HepG2 (cell line): ENCODE data around the gene EMC10. TPM values are rescaled to one million over a fixed set of nuclear protein-coding genes. Genes with fewer than 3 reads are reported as not detected.

Source experiments
- ARHGAP35 ChIP-seq: sonication (generic); formaldehyde crosslinking; IDR thresholded peaks from 2 replicates; pipeline ENCODE4 v1.9.0; 2022; ENCODE audit warnings: mild to moderate bottlenecking, inconsistent platforms, moderate library complexity, missing genetic modification reagents, borderline replicate concordance
- ASH2L ChIP-seq: fragments of 300-600, 200-600 bp; sonication (generic); IDR thresholded peaks from 2 replicates; pipeline ENCODE4 v1.7.0; 2017; ENCODE audit warnings: low read depth, mild to moderate bottlenecking, moderate library complexity, mixed read lengths, low read length; ENCODE audit not compliant: insufficient read length
- ELF1 ChIP-seq: sonication (generic); formaldehyde crosslinking; IDR thresholded peaks from 2 replicates; pipeline ENCODE4 v1.4.0; 2020; ENCODE audit warnings: missing genetic modification reagents
- KDM2A ChIP-seq: sonication (generic); formaldehyde crosslinking; IDR thresholded peaks from 2 replicates; pipeline ENCODE4 v1.4.0; 2020; ENCODE audit warnings: low read depth, missing genetic modification reagents, borderline replicate concordance
- MAFG ChIP-seq: sonication (generic); formaldehyde crosslinking; IDR thresholded peaks from 2 replicates; pipeline ENCODE4 v1.5.1; 2020; ENCODE audit warnings: mild to moderate bottlenecking, missing genetic modification reagents
- MIER2 ChIP-seq: IDR thresholded peaks from 2 replicates; pipeline ENCODE4 v1.6.1; 2016; ENCODE audit warnings: missing biosample characterization, missing genetic modification reagents
- RAD21 ChIP-seq: fragments of 450-650 bp; formaldehyde crosslinking; IDR thresholded peaks from 2 replicates; pipeline ENCODE4 v1.5.0; 2020; ENCODE audit warnings: mild to moderate bottlenecking
- ZBED4 ChIP-seq: sonication (generic); formaldehyde crosslinking; IDR thresholded peaks from 2 replicates; pipeline ENCODE4 v1.4.0; 2020; ENCODE audit warnings: missing genetic modification reagents, borderline replicate concordance
- ZBTB49 ChIP-seq: sonication (generic); formaldehyde crosslinking; IDR thresholded peaks from 2 replicates; pipeline ENCODE4 v1.4.0; 2020; ENCODE audit warnings: missing genetic modification reagents, borderline replicate concordance
- ZNF234 ChIP-seq: sonication (generic); formaldehyde crosslinking; conservative IDR thresholded peaks from 2 replicates; pipeline ENCODE4 v1.5.1; 2020; ENCODE audit warnings: mild to moderate bottlenecking, missing genetic modification reagents
- ZNF253 ChIP-seq: sonication (generic); formaldehyde crosslinking; IDR thresholded peaks from 2 replicates; pipeline ENCODE4 v1.8.0; 2022; ENCODE audit warnings: mild to moderate bottlenecking, missing genetic modification reagents, borderline replicate concordance
- ZNF30 ChIP-seq: sonication (generic); formaldehyde crosslinking; IDR thresholded peaks from 2 replicates; pipeline ENCODE4 v1.5.0; 2020; ENCODE audit warnings: mild to moderate bottlenecking, missing genetic modification reagents
- ZNF430 ChIP-seq: sonication (generic); formaldehyde crosslinking; IDR thresholded peaks from 2 replicates; pipeline ENCODE4 v1.9.0; 2021; ENCODE audit warnings: mild to moderate bottlenecking, missing genetic modification reagents
- ZNF563 ChIP-seq: sonication (generic); formaldehyde crosslinking; IDR thresholded peaks from 2 replicates; pipeline ENCODE4 v1.8.0; 2022; ENCODE audit warnings: mild to moderate bottlenecking, moderate library complexity, missing genetic modification reagents
- ZNF616 ChIP-seq: sonication (generic); formaldehyde crosslinking; IDR thresholded peaks from 2 replicates; pipeline ENCODE4 v1.5.0; 2020; ENCODE audit warnings: low read depth, mild to moderate bottlenecking, missing genetic modification reagents
- ZNF724P ChIP-seq: sonication (generic); formaldehyde crosslinking; IDR thresholded peaks from 2 replicates; pipeline ENCODE4 v1.8.0; 2022; ENCODE audit warnings: missing genetic modification reagents, borderline replicate concordance
- ZSCAN22 ChIP-seq: sonication (generic); formaldehyde crosslinking; IDR thresholded peaks from 2 replicates; pipeline ENCODE4 v1.4.0; 2020; ENCODE audit warnings: mild to moderate bottlenecking, missing genetic modification reagents
- polyA plus RNA-seq, 8 experiments: library from polyadenylated mRNA; depleted of rRNA in 3 of 8; stranded (reverse) in 7 of 8; unstranded in 1 of 8; fragments of >200 nt; fragmentation: Illumina TruSeq in 4 of 8; extraction: Trizol in 4 of 8; gene quantifications; 2 replicates each; pipeline versions ENCODE4 v1.2.1 to v1.2.3, GENCODE V29; 2011 to 2016; ENCODE audit warnings: low read depth in 4 of 8, missing spikeins in 1 of 8, mixed read lengths in 1 of 8; ENCODE audit not compliant: insufficient read depth in 1 of 8
- total RNA-seq, 5 experiments: library from RNA; depleted of rRNA; stranded (reverse); fragments of >200 nt; fragmentation: Illumina TruSeq; extraction: Trizol; gene quantifications; 2 replicates each; pipeline ENCODE4 v1.2.3, GENCODE V29; 2016; ENCODE audit warnings: low read depth in 1 of 5
- TF ChIP-seq, protein P1 (sequence below): sonication (generic); formaldehyde crosslinking; IDR thresholded peaks from 2 replicates; pipeline ENCODE4 v1.4.0; 2020; ENCODE audit warnings: missing genetic modification reagents
- TF ChIP-seq, protein P2 (sequence below): sonication (generic); formaldehyde crosslinking; IDR thresholded peaks from 2 replicates; pipeline ENCODE4 v1.5.1; 2020; ENCODE audit warnings: mild to moderate bottlenecking, moderate library complexity, missing genetic modification reagents

Gene EMC10
- total and polyA plus RNA-seq, 2 of the 13 experiments (the other 11 are each of a cell fraction or from before 2014, with no cell fraction given), result not detected

- TF ChIP-seq ZNF563 (0 out of 2 replicates have a peak, but pooled peaks have one; percentile 26), ZNF30 (CRISPR knock-in tag) (no peak), ARHGAP35 (no peak), ZNF616 (CRISPR knock-in tag) (no peak), ZNF234 (no peak), ZNF430 (CRISPR knock-in tag) (no peak), ZNF724P (CRISPR knock-in tag) (no peak), KDM2A (CRISPR knock-in tag) (peak; percentile 62; the same call in 1 of the 2 replicates), ZBTB49 (CRISPR knock-in tag) (no peak), ZBED4 (CRISPR knock-in tag) (no peak), ZNF253 (CRISPR knock-in tag) (no peak), ZSCAN22 (0 out of 2 replicates have a peak, but pooled peaks have one; percentile 57), RAD21 (CRISPR knock-in tag) (peak; percentile 72), ASH2L (no peak), ELF1 (CRISPR knock-in tag) (no peak), MIER2 (CRISPR knock-in tag) (no peak), MAFG (CRISPR knock-in tag) (no peak)
- TF ChIP-seq, protein P1, sequence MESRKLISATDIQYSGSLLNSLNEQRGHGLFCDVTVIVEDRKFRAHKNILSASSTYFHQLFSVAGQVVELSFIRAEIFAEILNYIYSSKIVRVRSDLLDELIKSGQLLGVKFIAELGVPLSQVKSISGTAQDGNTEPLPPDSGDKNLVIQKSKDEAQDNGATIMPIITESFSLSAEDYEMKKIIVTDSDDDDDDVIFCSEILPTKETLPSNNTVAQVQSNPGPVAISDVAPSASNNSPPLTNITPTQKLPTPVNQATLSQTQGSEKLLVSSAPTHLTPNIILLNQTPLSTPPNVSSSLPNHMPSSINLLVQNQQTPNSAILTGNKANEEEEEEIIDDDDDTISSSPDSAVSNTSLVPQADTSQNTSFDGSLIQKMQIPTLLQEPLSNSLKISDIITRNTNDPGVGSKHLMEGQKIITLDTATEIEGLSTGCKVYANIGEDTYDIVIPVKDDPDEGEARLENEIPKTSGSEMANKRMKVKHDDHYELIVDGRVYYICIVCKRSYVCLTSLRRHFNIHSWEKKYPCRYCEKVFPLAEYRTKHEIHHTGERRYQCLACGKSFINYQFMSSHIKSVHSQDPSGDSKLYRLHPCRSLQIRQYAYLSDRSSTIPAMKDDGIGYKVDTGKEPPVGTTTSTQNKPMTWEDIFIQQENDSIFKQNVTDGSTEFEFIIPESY (CRISPR knock-in tag), result 0 out of 2 replicates have a peak, but pooled peaks have one; percentile 10
- TF ChIP-seq, protein P2, sequence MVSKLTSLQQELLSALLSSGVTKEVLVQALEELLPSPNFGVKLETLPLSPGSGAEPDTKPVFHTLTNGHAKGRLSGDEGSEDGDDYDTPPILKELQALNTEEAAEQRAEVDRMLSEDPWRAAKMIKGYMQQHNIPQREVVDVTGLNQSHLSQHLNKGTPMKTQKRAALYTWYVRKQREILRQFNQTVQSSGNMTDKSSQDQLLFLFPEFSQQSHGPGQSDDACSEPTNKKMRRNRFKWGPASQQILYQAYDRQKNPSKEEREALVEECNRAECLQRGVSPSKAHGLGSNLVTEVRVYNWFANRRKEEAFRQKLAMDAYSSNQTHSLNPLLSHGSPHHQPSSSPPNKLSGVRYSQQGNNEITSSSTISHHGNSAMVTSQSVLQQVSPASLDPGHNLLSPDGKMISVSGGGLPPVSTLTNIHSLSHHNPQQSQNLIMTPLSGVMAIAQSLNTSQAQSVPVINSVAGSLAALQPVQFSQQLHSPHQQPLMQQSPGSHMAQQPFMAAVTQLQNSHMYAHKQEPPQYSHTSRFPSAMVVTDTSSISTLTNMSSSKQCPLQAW (CRISPR knock-in tag), result no peak
Observed at GRCh38 chr19:50461066-50461875, 15.0 kb upstream of the EMC10 start (continued).
